HG02981 (cell line): Measurements from ENCODE around the gene LY6G5C.

Source experiments
- ATAC-seq: cut with Tn5 transposase; IDR thresholded peaks from one replicate; pipeline ENCODE4 v1.9.1; 2021; ENCODE audit warnings: mild to moderate bottlenecking, moderate library complexity; ENCODE audit not compliant: unreplicated experiment

LY6G5C gene

GRCh38 chr6:31680226-31681134, at the start of gene LY6G5C:
LY6G5C (minus strand) TSS chr6:31681067; CDS start chr6:31680373, 694 bp downstream.
- no peak for ATAC-seq

GRCh38 chr6:31729979-31730630, 49.2 kb upstream of the LY6G5C start:
- ATAC-seq, result peak; percentile 26

GRCh38 chr6:31729515-31729978, 48.7 kb upstream of the LY6G5C start:
- ATAC-seq, result peak; percentile 46

GRCh38 chr6:31728767-31729514, 48.1 kb upstream of the LY6G5C start, which contains the start of gene DDAH2:
DDAH2 (minus strand) TSS chr6:31729299; CDS start chr6:31729161, 138 bp downstream.
- ATAC-seq, result peak; percentile 10

GRCh38 chr6:31727717-31728671, 47.1 kb upstream of the LY6G5C start:
- ATAC-seq, result no peak

- ATAC-seq, result peak; percentile 43
Measured at GRCh38 chr6:31727034-31727716, 46.3 kb upstream of the LY6G5C start.

- no peak for ATAC-seq
Measured at GRCh38 chr6:31725502-31726350, 44.9 kb upstream of the LY6G5C start.

GRCh38 chr6:31723980-31724691, 43.3 kb upstream of the LY6G5C start:
- ATAC-seq, result no peak

GRCh38 chr6:31723245-31723979, 42.5 kb upstream of the LY6G5C start, which contains the start of gene MPIG6B:
MPIG6B (plus strand) TSS chr6:31723373; CDS start chr6:31723384, 11 bp downstream.
- ATAC-seq, result no peak

GRCh38 chr6:31722173-31722572, 41.3 kb upstream of the LY6G5C start:
- no peak for ATAC-seq

GRCh38 chr6:31721351-31722020, 40.6 kb upstream of the LY6G5C start, which contains the start of gene LY6G6C:
LY6G6C (minus strand) TSS chr6:31721746; CDS start chr6:31721679, 67 bp downstream.
- no peak for ATAC-seq

- no peak for ATAC-seq
Measured at GRCh38 chr6:31720196-31720770, 39.4 kb upstream of the LY6G5C start.

- ATAC-seq, result no peak
Measured at GRCh38 chr6:31719001-31719400, 38.1 kb upstream of the LY6G5C start.

- ATAC-seq, result no peak
Measured at GRCh38 chr6:31718265-31718664, 37.4 kb upstream of the LY6G5C start.

GRCh38 chr6:31717499-31718222, 36.8 kb upstream of the LY6G5C start:
- no peak for ATAC-seq
